Effector CD8-positive, alpha-beta T cell (primary cell): Measurements from ENCODE around the gene ADAMTS2.

ENCODE experiments used
- DNase-seq: peaks from one replicate; lab custom pipeline; 2025; lab: John Stamatoyannopoulos, UW

ADAMTS2 gene

DNA sequence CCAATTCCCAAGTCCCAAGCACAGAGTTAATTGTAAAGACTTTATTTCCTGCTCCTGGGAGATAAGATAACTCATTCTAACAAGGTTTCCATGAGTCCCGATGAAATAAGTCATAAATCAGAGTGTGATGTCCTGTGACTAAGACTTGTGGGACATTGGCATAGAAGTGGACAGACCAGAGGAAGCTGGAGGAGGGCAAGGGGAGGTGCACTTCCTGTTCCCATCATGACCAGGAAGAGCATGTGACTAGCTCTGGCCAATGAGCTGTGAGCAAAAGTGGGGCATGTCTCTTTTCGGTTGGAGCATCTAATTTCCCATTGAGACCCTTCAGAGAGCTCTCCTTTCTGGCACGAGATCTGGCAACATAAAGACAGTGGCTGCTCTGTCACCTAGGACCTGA lies 184.7 kb downstream of the ADAMTS2 start:
- no peak for DNase-seq

DNA sequence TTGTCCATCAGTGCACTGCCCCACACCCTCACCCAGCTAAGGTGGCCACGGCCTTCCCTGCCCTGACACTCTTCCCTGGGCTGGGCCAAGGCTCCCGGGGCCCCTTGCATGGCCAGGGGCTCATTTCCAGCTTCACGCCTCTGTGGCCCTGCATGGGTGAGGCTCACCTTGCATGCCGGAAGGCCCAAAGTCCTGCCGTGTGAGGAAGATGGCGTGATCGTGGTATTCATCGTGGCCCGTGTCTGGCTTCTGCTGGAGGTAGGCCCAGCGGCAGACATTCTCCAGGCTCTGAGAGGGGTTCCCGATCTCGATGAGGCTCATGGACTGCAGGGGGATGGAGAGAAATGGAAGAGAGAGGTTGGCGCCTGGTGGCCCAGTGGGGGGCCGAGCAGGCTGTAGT lies 186.7 kb downstream of the ADAMTS2 start:
- no peak for DNase-seq

DNA sequence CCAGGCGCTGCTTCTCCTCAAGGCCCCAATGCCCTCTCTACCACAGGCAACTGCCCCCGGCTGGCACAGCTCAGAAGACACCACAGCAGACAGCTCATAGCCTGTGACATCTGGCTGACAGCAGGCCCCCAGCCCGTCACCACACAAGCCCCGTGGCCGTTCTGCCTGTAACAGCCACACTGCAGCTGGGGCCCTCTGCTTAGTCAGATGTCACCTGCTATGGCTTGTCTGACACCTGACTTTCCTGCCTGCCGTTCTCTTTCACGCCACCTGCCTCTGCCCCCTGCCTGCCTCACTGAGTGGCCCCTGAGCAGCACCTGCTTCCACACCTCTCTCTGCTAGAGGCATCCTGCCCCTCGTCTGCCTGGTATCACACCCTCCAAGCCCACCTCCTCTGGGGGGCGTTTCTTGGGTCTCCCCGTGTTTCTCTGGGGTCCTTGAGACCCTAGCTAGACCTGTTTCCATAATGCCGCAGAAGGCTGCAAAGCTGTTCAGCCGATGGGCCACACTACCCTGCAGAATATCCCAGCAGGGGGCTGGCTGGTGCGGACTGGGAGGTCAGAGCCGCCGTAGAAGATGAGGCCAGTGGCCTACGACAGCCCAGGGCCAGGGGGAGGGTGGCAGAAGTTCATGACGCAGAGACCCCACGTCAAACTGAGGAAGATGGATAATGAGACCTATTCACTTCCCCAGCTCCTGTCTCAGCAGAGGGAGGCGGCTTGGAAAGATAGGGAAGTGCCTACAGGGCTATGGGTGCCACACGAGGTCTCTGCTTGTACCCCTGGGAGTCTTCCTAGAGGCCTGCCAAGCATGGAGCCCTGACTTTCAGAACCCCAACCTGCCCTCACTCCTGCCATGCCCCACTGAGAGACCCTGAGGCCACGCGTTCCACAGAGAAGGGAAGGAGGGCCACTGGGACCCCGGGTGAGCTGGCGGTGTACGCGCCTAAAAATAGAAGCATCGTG lies 190.0 kb downstream of the ADAMTS2 start:
- no peak for DNase-seq

DNA sequence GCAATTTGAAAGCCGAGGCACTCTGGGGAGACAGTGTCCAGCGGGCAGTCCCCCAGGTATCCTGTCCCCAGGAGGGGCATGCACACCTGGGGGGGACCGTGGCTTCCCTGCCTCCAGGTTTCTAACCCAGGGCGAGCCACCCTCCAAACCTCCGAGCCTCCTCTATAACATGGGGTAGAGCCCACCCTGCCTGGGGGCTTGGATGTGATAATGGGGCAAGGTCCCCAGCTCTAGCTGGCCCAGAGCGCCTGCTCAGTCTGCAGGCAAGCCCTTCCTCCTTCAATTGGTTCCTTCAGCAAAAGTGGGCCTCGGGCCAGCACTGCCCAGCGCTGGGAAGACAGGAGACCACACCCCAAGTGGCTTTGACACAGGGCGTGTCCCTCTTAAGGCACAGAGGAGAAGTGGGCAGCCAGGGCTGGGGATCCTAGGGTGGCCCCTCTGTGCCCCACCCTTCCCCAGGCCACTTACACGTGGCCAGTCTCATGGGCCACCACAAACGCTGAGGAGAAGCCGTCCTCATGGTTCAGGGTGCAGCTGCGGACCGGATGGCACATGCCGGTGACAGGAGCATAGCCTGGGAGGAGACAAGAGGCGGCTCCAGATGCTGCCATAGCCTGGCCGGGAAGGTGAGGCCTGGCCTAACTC lies 190.8 kb downstream of the ADAMTS2 start:
- DNase-seq: no peak

DNA sequence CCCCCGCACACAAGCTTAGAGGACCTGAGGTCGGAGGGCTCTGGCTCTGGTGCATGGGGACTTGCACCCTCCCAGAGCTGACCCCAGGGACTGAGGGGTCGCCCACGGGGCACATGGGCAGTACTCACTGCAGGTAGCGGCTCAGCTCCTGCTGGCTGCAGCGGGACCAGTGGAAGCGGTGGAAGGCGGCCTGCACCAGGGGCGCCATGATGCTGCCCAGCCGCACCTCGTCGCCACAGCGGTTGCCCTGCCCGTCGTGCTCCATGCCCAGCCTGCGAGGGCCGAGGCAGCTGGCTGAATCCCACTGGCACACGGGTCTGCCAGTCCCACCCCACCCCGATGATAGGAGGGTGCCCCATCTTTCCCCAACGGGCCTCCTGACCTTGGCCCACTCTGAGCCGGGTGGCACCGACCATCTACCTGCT lies 191.3 kb downstream of the ADAMTS2 start:
- no peak for DNase-seq

DNA sequence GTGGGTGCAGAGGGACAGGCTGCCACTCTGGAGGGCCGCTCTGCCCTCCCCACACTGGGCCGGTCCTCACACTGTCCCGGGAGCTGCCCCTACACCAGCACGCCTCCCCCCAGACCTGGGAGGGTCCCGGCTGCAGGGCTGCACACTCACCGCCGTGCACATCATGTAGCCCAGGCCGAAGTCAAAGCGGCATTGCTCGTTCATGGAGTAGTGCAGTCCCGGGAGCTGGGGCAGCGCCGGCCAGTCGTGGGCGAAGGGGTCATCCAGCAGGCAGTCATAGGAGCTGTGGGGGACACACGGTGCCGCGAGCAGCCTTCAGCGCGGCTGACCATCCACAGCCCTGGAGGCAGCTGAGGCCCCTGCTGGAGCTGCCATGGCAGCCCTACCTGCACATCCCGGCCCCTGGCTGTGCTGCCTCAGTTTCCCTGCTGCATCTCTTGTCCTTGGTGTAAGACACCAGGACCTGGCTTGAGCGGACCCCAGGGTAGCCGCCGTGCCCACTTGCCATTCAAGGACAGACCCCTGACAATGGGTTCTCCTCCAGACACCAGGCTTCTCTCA lies 191.8 kb downstream of the ADAMTS2 start:
- no peak for DNase-seq

DNA sequence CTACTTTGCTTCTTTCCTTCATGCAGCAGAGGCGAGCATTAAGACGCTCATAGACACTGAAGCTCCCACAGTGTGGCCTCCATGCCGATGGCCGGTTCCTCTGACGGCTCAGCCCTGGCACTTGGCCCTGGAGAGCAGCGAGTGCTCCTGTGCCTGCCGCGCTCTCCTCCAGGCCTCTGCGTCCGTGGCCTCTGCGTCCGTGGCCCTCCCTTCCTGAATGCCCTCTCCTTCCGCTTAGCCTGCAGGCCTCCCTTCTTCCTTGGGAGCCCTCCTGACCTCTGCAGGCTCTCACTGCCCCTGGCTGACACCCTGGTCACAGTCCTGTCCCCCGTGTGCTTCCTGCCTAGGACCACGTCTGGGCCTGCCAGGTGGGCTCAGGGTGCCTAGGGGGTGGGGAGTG lies 192.3 kb downstream of the ADAMTS2 start:
- DNase-seq: no peak

DNA sequence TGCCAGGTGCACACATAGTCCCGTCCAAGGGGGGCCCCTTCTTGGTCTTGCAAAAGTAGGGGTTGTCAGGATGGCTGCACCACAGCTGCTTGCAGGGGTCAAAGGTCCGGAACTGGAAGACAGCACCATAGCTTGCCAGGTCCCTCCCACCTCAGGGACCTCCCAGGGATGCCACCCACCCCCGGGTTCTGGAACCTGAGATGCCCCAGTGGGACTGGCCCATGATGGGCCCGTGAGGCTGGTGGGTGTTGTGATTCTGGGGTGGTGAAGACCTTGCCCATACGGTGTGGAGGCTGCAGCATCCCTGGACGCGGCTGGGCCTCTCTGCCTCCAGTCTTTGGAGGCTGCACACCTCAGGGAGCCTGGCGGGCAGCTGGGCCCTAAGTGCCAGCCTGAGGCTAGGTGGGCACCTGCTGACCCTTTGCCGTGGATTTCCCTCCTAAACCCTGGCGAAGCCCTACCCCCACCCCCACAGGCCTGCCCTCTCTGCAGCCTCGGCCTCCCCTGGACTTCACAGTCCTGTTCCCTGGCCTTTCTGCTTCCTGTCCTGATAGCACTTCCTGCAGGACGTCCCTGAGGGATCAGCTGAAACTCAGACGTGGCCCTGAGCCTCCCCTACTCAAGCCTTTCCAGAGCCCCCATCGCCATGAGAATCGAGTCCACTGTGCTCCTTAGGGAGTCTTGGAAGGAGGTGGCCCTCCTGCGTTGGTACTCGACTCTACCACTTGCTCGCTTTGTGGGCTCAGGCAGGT lies 192.9 kb downstream of the ADAMTS2 start:
- DNase-seq: no peak

DNA sequence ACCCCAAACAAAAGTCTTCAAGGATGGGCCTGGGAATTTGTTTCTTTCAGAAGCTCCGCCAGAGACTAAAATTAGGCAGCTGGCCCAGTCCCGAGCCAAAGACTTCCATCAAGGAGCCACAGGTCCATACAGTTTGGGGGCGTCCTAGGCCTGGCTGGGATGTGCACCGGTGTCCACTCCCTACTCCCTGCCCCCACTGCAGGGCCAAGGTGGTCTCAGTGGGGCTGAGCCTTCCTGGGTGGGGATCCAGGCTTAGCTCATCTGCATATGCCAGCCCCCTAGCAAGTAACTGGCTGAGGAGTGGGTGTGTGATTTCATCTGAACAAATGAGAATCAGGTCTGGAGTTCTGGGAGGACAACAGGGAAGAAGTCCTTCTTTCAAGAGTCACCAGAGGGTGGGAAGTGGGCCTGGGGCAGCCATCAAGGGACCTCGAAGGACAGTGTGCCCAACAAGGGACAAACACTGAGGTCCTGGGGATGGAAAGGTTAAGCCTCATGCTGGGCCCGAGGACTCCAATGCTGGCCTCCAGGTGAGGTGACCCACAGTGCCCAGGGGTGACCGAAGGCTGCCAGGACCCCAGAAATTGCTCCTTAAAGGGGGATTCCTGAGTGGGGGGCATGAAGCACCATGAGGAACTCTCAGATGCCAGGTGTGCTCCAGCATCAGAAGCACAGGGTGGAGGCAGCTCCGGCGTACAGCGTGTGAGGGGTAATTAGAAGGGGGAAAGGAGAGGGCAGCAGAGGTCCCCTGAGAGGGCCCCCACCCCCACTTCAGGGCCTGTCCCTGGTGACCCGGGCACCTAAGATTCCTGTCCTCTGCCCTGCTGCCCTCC lies 193.8 kb downstream of the ADAMTS2 start:
- no peak for DNase-seq

DNA sequence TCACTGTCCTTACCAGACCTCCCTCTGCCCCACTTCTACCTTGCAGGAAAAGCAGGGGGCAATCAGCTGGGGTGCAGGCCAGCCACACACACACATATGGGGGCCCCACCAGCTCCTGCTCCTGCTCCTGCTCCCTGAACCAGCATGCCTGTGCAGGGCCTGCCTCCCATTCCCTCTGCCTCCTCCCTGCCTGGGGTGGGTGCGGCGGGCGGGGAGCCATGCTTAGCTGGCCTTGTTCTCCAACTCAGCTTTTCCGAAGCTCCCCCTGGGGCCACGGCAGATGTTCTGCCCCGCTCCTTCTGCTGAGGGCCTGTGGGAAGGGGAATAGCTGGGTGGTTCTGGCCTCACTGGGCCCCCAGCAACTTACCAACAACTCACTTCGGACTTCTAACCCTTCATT lies 195.2 kb downstream of the ADAMTS2 start:
- no peak for DNase-seq

DNA sequence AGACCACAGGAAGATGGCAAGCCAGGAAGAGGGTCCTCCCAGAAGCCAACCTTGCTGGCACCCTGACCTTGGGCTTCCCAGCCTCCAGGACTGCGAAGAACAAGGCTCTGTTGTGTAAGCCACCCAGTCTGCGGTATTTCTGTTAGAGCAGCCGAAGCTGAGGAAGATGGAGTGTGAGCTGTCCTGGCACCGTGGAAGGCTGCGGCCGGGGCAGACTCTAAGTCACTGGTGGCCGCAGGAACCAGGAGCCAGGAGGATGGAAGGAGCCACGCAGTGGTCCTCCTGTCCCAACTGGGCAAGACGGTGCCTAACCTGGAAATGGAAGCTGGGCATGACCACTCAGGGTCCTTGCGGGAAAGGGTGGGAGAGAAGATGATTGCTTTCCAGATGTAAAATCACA lies 196.0 kb downstream of the ADAMTS2 start:
- DNase-seq: no peak

DNA sequence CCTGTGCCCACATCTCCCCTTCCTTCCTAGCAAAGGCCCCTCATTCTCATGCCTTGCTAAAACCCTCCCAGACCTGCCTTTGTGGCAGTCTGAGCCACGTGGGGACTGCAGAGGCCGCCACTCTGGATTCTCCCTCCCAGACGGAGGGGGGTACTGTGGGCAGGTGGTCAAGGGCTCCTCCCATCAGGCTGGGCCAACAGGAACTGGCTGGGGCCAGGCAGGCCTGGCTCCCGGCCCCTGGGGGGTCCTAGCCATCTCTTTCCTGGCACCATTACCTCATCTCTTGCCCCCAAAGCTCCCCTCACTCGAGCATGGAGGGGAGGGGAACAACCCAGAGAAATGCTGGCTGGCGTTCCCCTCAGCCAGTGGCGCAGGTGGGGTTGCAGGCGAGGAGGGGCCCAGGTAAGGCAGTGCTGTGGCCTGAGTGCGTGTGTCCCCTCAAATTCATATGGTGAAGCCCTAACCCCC lies 196.5 kb downstream of the ADAMTS2 start:
- no peak for DNase-seq

DNA sequence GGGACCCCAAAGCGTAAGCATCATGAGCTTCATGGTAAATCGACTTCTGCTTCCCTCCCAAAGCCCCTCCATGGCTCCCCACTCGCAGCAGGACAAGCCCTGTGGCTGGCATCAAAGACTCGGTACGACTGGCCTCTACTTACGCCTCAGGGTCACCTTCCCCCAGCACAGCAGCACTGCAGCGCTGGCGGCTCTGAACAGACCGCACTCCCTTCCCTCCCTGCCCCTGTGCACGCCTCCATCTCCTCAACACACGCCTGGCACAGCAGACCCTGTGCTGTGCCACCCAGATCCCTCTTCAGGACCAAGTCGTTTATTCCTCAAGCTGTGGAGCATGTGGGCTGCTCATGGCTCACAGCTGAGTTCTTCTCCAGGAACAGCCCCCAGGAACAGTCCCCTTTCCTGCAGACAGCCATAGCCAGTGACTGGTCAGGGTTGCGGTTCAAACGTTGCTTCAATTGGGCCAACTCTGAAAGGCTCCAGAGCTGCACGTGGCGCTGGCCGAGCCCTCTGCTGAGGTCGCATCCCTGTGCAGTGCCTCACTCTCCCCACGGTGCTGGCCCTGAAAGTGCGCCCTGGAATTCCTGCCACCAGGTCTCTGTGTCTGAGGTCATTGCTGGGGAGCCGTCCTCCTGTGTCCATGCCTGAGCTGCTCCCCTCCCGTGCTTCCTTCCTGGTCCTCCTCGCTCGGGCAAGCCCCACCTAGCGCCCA lies 197.1 kb downstream of the ADAMTS2 start:
- no peak for DNase-seq

DNA sequence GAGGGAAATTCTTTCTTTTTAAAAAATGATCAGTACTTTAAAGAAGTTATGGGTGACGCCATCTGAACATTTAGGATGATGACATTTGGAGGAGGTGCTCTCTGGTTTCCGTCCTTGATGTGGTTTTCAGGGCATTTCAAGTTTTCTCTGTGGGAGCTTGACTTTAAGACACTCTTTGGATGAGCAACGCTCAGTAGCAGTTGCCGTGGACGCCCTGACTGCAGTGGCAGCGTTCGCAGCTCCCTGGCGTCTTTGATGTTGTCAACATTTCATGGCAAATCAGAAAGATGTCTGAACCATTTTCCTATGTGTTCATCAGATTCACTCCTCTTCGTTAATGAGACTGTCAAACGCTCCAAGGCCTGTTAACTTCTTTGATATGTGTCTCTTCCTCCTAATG lies 199.0 kb downstream of the ADAMTS2 start:
- DNase-seq: no peak

DNA sequence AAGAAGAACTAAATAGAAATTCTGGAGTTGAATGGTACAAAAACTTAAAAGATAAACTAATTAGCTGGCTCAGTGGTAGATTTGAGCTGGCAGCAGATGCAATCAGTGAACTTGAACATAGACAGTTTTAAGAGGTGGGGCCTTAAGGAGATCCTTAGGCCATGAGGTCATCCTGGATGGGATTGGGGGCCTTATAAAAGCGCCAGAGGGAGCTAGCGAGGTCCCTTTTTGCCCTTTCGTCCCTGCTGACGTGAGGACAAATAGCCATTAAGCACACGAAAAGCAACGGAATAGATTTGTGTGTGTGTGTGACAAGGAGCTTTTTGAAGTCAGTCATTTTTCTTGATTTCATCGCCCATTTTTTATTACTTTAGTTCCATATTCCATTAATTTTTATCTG lies 201.8 kb downstream of the ADAMTS2 start:
- DNase-seq: no peak

DNA sequence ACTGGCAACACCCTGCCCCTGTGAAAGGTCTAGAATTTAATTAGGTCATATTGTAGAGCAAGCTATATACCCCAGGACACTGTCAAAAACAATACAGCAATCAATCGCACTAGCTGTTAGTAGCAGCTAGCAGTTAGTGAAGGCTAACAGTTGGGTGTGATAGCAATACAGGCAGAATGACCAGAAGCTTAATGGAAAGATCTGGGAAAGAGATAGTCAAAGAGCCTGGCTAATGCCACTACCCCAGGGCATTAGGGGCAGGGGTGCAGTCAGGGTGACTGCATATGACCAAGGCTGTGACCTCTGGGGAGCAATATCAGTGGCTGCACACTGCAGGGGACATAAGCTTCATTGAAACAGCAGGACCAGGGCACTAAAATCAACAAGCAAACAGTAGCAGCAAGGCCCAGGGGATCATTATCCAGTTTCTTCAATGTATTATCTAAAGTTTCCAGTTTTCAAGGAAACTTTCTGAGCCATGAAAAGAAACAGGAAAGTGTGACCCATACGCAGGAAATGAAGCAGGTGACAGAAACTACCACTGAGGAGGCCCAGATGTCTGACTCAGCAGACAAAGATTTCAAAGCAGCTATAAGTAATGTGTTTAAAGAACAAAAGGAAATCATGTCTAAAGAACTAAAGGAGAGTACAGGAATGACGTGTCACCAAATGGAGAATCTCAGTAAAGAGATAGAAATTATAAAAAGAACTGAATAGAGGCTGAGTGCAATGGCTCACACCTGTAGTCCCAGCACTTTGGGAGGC lies 202.6 kb downstream of the ADAMTS2 start:
- no peak for DNase-seq

DNA sequence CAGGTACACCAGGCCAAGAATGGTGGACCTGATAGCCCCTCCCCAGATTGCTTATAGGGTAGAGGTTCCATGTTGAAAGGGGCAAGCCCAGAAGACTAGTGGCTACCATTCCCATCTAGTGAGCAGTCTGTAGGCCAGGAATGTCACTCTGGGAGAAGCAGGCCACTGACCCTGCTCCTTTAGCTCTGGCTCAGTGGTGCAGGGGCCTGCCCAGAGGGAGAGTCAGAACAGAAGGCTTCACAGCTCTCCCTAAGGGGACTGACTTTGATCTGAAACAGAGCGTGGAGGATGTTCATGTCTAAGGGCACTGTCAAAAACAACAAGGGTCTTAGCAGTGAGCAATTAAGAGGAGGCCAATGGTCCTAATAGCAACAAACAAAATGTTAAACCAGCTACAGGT lies 203.4 kb downstream of the ADAMTS2 start:
- DNase-seq: no peak

DNA sequence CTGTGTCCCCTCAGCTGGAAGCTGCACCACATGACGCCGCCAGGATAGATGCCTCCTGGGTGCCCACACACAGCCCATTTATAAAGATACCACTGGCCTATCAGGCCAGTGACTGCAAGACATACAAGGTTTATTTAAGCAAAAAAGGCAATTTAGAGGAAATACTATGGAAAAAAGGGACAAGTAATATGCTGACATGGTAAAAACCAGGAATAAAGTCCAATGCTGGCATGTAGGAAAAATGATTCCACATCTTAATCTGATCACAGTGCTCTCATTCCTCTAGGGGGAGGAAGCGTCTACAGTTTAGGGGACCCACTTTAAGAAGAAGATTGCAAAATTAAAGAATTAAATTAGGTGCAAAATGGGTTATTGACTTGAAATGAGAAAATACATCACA lies 205.0 kb downstream of the ADAMTS2 start:
- no peak for DNase-seq

DNA sequence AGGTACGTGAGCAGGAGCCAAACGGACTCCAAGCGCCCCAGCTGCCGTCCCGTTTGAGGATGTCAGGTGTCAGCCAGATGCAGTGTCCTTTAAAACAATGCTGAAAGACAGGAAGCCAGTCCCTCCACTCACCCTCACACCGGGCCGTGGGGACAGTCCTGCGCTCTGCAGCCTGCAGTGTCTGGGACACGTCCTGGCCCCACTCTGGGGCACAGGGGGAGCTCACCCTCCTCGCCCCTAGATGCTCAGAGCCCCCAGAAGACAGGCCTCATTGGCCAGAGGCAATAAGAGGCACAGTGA lies 205.4 kb downstream of the ADAMTS2 start:
- no peak for DNase-seq
